ENCODE data around the gene SIGLEC1.

SIGLEC1 gene

GRCh38 chr20:3677733-3678132, 34.7 kb downstream of the SIGLEC1 start:
- no peak for DNase-seq

- no peak for DNase-seq
These were observed 37.2 kb downstream of the SIGLEC1 start for GRCh38 chr20:3674995-3675900.

GRCh38 chr20:3674447-3674846, 38.0 kb downstream of the SIGLEC1 start:
- no peak for DNase-seq

GRCh38 chr20:3673221-3674070, 39.0 kb downstream of the SIGLEC1 start:
- no peak for DNase-seq

GRCh38 chr20:3672547-3673171, 39.7 kb downstream of the SIGLEC1 start:
- DNase-seq, result no peak

- no peak for DNase-seq
These were observed 40.3 kb downstream of the SIGLEC1 start for GRCh38 chr20:3671986-3672546.

GRCh38 chr20:3670945-3671344, 41.5 kb downstream of the SIGLEC1 start:
- no peak for DNase-seq

GRCh38 chr20:3670511-3670910, 41.9 kb downstream of the SIGLEC1 start:
- DNase-seq, result no peak

- no peak for DNase-seq
These were observed 42.6 kb downstream of the SIGLEC1 start for GRCh38 chr20:3669710-3670367.

GRCh38 chr20:3667434-3668037, 44.9 kb downstream of the SIGLEC1 start:
- no peak for DNase-seq

- no peak for DNase-seq
These were observed 48.5 kb downstream of the SIGLEC1 start for GRCh38 chr20:3663858-3664257.

GRCh38 chr20:3663031-3663701, 49.2 kb downstream of the SIGLEC1 start, which contains the start of gene GFRA4:
GFRA4 (minus strand) TSS chr20:3663399; CDS start chr20:3663399, 0 bp downstream.
- no peak for DNase-seq

Measured in GF-D8 (cell line).